ENCODE results near the gene TYMS.
A peak's percentile ranks its signal among the peaks of the same experiment; 100 is the strongest.

Gene TYMS

GRCh38 chr18:657311-658000 lies at the start of gene TYMS:
Gene TYMS (plus strand): TSS chr18:657653. CDS start chr18:657743, 90 bp downstream.
- H3K4me3 ChIP-seq (IDR thresholded peaks at IDR 0.05; ENCODE audit: insufficient read depth, low read depth, low read length): no peak within 1 kb of the TSS
- H3K4me2 ChIP-seq: peak within 1 kb of the TSS; percentile 72
- no peaks in the 10 kb centered on the region for H3K27me3 ChIP-seq (ENCODE audit: insufficient read depth, low read depth)
- peaks cover 8% of the 10 kb centered on the region; the same call in 1 of the 2 replicates for H3K36me3 ChIP-seq (ENCODE audit: insufficient read depth)
- H3K9ac ChIP-seq: peak within 1 kb of the TSS; percentile 90
- peaks cover 47% of the 10 kb centered on the region for H3K79me2 ChIP-seq (ENCODE audit: insufficient read depth, low read depth)
- H3K27ac ChIP-seq: peak within 1 kb of the TSS; percentile 90
- no peaks in the 10 kb centered on the region for H4K20me1 ChIP-seq (ENCODE audit: insufficient read depth)
- H2AFZ ChIP-seq (ENCODE audit: low read depth): peak within 1 kb of the TSS; percentile 60
- H3K4me1 ChIP-seq (ENCODE audit: low read depth, poor library complexity, severe bottlenecking): peaks cover 26% of the 10 kb centered on the region
- TF ChIP-seq CTCF (conservative IDR thresholded peaks at IDR 0.05; ENCODE audit: low read depth, low read length): no peak

DNA sequence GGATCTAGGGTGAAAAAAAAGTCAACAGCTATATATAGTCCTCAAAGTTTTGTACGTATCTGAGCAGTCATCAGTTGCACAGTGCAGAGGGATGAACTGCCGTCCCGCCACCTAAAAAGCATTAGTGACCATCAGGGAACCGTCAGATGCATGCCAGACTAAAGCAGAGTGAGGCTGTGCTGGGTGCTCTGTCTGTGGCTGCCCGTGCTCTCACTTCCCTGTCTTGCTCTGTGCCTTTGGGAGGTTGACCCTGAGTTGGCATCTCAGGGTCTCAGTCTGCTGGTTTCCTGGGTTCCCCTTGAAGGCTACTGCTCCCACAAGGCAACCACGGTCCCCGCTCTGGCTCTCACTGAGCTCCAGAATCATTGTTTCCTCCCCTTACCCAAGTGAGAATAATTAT lies 49.5 kb upstream of the TYMS start:
- Histone ChIP-seq H3K27me3 (ENCODE audit: insufficient read depth, low read depth) (no peaks in the 10 kb centered on the region), H3K79me2 (ENCODE audit: insufficient read depth, low read depth) (no peaks in the 10 kb centered on the region), H2AFZ (ENCODE audit: low read depth) (no peak overlapping the region), H3K4me2 (no peak overlapping the region), H3K4me1 (ENCODE audit: low read depth, poor library complexity, severe bottlenecking) (no peaks in the 10 kb centered on the region), H3K27ac (no peak overlapping the region), H4K20me1 (ENCODE audit: insufficient read depth) (no peaks in the 10 kb centered on the region), H3K36me3 (ENCODE audit: insufficient read depth) (no peaks in the 10 kb centered on the region), H3K9ac (no peak overlapping the region), H3K4me3 (IDR thresholded peaks at IDR 0.05; ENCODE audit: insufficient read depth, low read depth, low read length) (no peak overlapping the region)
- no peak for TF ChIP-seq CTCF (conservative IDR thresholded peaks at IDR 0.05; ENCODE audit: low read depth, low read length)

DNA sequence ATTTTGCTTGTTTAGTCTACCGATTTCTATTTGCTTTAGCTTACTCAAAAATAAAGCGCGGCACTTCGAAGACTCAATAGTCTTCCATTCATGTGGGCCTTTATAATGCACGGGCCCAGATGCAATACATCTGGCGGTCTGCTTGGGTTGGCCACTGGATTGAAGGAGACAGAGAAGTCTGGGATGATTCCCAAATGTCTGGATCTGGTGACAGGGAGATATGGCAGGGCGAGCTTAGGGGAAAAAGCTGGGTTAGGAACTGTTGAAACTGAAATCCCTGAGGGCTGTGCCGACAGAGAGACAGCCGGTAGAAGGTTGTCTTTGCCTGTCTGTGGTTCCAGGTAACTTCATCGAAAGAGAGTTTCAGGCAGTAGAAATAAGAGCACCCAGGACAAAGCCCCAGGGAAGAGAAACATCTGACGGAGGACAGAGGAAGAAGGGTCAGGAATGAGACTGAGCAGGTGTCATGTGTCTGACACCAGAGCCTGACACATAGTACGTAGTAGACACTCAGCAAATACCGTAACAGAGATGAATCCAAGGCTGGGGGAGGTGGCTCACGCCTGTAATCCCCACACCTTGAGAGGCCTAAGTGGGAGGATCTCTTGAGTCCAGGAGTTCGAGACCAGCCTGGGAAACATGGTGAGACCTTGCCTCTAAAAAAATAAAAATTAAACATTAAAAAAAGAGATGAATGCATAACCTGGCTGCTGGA lies 47.1 kb upstream of the TYMS start:
- Histone ChIP-seq H3K4me3 (IDR thresholded peaks at IDR 0.05; ENCODE audit: insufficient read depth, low read depth, low read length) (no peak overlapping the region), H4K20me1 (ENCODE audit: insufficient read depth) (no peaks in the 10 kb centered on the region), H3K27me3 (ENCODE audit: insufficient read depth, low read depth) (no peaks in the 10 kb centered on the region), H3K9ac (no peak overlapping the region), H2AFZ (ENCODE audit: low read depth) (no peak overlapping the region), H3K27ac (no peak overlapping the region), H3K36me3 (ENCODE audit: insufficient read depth) (no peaks in the 10 kb centered on the region), H3K4me1 (ENCODE audit: low read depth, poor library complexity, severe bottlenecking) (no peaks in the 10 kb centered on the region), H3K79me2 (ENCODE audit: insufficient read depth, low read depth) (no peaks in the 10 kb centered on the region), H3K4me2 (no peak overlapping the region)
- TF ChIP-seq CTCF (conservative IDR thresholded peaks at IDR 0.05; ENCODE audit: low read depth, low read length): no peak

DNA sequence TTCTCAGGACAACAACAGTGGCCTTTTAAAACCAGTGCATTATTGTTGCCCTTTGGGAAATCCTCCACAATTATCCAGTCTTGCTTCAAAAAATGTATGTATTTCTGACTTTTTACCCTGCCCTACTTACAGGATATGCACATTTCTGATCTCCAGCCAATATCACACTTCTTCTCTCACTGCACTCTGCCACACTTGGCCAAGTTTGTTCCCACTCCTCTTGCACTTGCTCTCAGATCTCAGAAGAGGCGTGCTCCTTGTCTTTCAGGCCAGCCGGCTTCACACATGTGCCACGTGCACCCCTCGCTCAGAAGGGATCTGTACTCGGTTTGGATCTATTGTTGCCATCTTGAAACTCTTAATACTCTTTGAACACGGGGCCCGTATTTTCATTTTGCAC lies 45.3 kb upstream of the TYMS start:
- no peak overlapping the region for H3K9ac ChIP-seq
- H4K20me1 ChIP-seq (ENCODE audit: insufficient read depth): no peaks in the 10 kb centered on the region
- no peaks in the 10 kb centered on the region for H3K36me3 ChIP-seq (ENCODE audit: insufficient read depth)
- H3K79me2 ChIP-seq (ENCODE audit: insufficient read depth, low read depth): no peaks in the 10 kb centered on the region
- H3K27ac ChIP-seq: no peak overlapping the region
- TF ChIP-seq CTCF (conservative IDR thresholded peaks at IDR 0.05; ENCODE audit: low read depth, low read length): no peak
- H3K4me3 ChIP-seq (IDR thresholded peaks at IDR 0.05; ENCODE audit: insufficient read depth, low read depth, low read length): no peak overlapping the region
- no peaks in the 10 kb centered on the region for H3K4me1 ChIP-seq (ENCODE audit: low read depth, poor library complexity, severe bottlenecking)
- H2AFZ ChIP-seq (ENCODE audit: low read depth): no peak overlapping the region
- H3K27me3 ChIP-seq (ENCODE audit: insufficient read depth, low read depth): no peaks in the 10 kb centered on the region
- H3K4me2 ChIP-seq: no peak overlapping the region
